Measurements from ENCODE around the gene PLCB2.

- TF ChIP-seq POLR2A (IDR thresholded peaks at IDR 0.05) (no peak), CTCF (IDR thresholded peaks at IDR 0.05) (no peak)
Observed at GRCh38 chr15:40248006-40248783, 59.5 kb downstream of the PLCB2 start.

Data from gastroesophageal sphincter (tissue), 3 donors.